AML-193 (cell line): ENCODE measurements around the gene WT1.
"Not testable (repeated sequence)": the region's sequence is repeated elsewhere in the genome, so short reads cannot be mapped to it uniquely, and the experiment has no call there.

Source experiments
- DNase-seq, 2 experiments: peaks; one replicate each; lab custom pipeline; 2025; lab: John Stamatoyannopoulos, UW

WT1 gene

DNA sequence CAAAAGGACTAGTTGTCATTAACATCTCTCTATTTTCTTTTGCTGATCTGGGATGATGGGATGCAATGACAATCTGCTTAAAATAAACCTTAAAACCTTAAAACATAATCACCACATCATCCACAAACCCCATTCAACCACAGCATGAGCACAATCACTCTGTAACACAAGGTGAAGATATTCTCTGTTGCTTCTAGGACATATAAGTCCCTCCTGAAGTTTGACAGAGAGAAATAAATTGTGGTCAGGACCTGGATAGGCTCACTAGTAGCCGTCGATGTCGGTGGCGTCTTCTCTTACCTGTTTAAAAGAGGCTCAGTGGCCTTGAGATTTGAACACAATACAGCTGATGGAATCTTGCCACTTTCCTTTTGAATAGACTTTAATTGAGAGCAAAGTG, 47.9 kb downstream of the WT1 start:
- no peak for DNase-seq

DNA sequence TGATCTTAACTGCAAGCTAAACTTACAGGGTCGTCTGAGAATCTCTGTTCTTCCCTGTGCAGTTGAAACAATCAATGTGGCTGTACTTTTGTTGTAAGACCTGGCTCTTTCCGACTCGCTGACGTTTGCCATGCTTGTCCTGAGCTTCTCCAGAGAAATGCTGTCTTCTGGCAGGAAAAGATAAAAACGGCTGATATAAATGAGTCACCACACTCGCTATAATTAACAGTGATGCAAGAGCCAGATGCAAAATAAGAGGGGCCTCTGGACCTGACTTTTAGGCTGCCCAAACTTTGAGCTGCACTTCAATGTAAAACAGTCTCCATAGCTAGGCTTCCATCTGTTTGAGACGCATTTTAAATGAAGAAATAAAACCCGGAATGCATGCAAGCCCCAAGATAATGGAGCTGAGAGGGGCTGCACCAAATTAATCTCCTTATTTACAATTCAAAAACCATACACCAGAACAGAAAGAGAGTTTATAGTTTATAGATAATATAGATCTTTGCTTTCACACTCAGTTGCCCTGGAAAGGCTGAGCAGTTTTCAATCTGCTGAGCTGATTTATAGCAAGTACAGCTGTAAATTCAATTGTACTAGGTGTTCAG, 48.5 kb downstream of the WT1 start:
- no peak for DNase-seq

DNA sequence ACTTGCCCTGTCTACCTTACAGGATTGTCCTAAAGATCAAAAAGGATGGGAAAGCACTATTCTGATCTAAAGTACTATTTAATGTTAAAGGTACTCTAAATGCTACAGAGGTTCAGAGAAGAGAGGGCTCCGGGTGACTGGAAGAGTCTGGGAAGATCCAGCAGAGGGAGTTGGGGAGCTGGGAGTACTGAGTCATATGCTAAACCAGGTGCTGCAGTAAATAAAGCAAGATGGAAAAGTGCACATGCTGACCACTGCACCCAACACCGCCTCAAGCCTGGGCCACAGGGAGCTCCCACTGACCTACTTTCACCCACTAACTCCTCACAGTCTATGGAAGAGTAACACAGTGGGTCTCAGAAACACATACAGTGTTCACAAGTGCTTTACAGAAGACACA, 49.3 kb downstream of the WT1 start:
- peak; percentile 32 to 34 for DNase-seq

DNA sequence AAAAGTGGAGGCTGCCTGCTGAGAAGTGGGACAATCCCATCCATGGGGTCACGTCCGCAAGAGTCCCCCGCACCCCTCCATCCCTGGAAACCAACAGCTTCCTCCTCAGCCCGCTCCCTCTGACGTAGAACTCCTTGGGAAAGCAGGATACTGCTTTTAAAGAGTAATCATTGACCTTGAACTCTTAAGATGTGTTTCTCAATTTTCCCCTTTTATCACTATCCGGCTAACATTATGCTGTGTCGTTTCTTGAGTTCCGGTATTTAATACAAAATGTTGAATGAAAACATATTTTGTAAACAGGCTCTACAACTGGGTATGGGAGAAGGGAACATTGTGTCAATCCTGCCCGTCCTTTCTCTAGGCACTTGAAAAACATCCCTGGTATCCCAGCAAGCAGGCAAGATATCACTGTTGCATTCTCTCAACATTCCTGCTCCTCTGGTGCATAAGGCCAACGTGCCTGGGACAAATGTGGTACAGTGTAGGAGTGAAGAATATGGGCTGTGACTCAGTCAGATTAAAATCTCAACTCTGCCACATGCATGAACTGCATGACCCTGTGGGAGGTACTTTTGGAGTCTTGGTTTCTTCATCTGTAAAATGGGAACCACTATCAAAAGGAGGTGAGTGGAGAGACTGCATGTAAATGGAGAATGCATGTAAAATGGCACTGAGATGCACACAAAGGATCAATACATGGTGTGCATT, 52.8 kb downstream of the WT1 start:
- no peak for DNase-seq

DNA sequence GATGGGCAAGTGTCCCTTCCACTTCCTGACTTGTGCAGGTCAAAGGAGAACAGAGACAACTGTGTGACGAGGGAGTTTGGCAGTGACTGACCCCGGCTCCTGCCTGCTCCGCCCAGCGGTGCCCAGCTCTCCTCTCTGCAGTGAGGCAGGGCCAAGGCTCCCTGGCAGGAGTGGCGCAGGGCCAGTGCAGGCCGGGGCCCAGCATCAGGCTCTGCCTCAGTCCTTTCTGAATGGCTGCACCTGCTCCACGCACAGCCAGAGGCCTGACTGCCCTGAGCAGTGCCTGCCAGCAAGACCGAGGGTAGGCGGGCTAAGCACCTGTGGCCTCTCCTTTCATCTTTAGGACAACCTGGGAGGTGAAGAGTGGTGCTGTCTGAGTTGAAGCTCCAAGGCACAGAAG, 54.2 kb downstream of the WT1 start:
- no peak for DNase-seq

DNA sequence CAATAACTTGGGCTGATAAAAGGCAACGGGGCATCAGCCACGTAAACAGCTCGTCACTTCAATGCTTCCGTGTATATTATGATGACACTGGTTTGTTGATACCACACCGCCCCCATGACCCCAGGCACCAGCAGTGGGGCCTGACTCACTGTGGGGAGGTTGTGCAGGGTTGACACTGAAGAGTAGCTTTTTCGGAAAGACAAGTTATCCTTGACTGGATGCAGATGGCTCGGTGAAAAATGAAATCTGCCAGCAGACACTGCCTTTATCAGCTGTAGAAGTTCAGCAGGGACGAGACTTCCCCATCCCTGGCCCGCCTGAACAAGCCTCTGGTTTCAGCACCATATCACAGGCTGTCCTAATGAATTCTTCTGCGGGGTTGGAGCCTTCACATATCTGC, 55.6 kb downstream of the WT1 start:
- DNase-seq: no peak

DNA sequence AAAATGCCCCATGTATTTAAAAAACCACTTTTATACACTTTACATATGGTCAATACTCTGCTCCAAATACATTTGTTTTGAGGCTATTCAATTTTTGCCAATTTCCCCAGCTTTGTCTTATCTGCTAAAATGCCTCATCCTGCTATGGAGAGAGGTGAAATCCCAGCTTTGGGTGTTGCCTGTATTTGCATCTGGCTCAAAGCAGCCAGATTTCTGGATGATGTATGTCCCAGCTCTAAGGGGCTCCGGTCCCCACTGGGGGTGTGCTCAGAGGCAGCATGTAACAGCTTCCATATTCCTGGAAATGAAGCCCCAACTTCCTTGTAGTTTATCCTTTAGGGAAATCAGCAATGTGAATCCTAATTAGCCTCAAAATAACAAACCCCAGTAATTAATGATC, 59.5 kb downstream of the WT1 start:
- no peak for DNase-seq

DNA sequence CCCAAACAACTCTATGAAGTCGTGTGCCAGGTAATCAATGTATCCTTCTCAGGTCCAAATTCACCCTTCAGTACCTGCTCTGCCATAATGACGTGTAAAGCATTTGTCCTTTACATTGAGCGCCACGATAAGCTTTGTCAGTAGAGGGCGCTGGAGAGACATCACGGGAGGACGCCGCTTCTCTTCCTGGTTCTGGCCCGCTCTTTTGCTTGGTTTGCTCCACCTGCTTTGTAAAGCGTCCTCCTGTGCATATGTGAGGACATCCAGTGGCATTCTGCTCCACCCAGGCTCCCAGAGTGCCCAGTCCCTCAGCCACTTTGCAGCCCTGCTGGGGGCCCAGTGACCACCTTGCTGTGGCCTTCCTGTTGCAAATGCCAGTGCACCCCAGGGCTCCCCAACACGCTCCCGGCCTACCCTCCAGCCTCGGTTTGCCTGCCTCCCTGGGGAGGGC, 61.1 kb downstream of the WT1 start:
- peak; percentile 61 to 64 for DNase-seq

DNA sequence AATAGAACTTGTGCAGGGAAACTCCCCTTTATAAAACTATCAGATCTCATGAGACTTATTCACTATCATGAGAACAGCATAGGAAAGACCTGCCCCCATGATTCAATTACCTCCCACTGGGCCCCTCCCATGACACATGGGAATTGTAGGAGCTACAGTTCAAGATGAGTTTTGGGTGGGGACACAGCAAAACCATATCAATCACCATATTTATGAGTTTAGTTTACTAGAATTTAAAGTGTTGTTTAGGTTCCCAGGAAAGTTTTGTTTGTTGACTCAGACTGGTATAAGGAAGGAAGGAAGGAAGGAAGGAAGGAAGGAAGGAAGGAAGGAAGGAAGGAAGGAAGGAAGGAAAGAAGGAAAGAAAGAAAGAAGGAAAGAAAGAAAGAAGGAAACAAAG, 65.4 kb downstream of the WT1 start:
- DNase-seq: not testable (repeated sequence)

DNA sequence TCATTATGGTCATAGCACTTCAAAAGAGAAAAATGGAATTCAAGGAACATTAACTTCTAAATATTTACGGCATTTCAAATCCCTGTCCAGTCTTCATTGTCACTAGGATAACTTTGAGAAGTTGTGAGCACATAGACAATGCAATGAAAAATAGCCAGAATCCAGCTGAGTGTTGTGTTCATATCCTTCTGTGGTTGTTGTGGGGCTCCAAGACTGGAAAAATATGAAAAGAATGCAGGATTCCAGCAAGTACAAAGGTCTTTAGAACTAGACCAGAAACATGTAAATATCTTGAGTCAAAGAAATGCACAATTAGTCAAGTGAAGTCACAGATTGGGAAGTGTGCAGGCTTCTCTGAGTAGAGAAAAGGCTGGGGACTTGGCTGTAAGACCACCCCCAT, 68.7 kb downstream of the WT1 start:
- no peak for DNase-seq

DNA sequence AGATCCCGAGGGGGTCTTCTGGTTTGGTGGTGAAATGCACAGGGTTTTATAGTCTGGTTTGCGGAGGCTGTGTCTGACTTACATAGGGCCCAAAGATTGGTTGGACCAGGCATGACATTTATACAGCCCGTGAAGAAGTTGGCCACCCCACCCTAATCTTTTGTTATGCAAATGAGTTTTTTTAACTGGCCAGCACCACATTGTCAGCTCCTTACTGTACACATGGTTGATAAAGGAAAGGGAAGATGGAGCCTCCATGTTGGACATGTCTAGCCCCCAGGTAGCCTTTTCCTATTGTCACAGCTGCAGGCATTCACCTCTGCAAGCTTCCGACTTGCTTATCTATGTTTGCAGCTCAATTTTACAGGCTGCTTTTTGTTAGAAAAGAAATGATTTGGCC, 70.1 kb downstream of the WT1 start:
- no peak for DNase-seq

DNA sequence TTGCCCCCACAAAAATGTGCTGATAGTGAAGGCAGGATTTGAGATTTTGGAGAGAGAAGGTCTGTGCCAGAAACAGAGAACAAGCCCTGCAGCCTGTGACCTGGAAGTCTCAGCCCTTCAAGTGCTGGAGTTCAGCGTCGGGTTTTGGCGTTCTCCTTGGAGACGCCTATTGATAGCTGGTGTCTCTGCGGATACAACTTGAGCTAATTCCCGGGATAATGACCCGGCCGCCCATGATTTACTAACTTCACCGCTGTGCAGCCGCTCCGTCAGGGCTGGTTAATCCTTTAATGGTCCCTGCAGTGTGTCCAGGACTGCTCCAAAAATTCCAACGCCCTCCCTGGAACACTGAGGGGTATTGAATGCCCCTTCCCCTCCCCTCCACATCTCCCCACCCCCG, 76.6 kb downstream of the WT1 start:
- DNase-seq: no peak

DNA sequence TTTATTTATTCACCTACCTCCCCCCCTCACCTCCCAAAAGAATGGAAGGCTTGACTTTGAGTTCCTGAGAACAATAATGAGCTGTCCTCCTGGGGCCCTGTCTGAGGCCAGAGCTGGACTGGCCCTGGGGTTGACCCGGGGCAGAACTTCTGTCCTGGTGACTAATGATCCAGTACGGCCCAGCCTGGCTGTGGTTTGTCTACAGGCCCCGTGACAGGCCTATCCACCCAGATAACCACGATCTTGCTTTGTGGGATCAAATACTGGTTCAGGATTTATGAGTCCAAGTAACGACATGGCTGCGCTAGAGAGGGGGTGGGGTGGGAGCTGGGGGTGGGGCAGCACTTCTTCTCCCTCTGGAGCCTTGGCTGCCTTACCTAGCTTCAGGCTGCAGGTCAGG, 81.5 kb downstream of the WT1 start:
- no peak for DNase-seq

DNA sequence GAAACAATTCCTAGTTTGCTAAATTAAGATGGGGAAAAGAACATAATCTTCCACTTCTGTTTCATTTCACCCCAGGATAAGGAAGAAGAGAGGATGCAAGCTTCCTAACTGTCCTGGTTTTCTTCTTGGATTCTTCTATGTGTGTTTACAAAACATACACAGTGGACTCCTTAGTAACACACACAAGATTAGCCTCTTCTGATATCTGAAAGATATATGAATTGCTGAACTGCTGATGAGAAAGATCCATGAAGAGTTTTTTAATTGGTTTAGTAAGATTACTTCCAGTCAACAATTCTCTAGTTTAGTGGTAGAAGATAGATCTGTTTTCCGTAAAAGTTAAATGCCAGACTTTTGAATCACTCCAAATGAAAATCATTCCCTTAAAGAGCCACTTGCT, 86.8 kb downstream of the WT1 start:
- no peak for DNase-seq

DNA sequence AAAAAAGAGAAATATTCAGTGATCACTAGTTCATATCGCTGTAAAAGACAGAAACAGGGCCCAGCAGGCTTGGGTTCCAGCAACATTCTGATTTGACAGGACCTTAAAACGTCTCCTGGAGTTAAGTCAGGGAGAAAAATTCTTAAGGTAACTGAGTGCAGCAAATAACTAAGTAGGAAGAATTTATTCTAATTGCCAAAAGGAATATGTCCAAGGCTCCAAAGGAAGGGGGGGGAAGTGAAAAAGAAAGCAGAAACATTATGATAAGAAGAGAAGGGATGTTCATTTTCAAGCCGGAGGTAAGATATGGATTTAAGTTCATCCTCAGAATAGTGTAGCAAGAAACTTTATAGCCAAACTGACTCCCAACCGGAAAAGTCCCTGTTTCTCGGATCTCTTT, 90.4 kb downstream of the WT1 start:
- DNase-seq: no peak

DNA sequence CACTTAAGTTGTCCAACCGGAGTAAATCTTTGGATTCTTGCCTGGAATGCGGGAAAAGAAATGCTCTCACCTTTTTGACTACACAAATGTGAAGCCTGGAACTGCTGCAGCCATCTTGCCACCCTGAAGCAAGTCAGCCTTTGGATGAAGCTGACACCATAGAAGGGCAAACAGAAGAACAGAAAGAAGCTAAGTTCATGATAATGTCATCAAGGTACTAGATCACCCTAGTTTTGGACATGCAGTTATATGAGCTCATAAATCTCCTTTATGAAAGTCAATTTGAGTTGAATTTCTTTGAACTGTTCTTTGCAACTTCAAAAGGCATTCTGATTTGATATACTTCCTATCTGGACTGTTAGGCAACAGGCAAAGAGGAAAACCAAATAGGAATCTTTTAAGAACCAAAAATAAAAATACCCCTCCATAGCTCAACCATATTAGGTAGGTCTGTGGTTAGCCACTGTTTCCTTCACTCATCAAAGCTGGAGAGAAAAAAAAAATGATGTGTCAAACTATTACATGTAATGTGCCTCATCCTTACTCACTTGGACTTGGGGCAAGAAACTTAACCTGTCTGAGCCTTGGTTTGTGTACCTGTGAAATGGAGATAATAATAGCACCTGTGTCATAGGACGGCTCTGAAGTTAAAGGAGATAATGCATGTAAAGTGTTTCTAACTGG, 91.9 kb downstream of the WT1 start:
- no peak for DNase-seq

DNA sequence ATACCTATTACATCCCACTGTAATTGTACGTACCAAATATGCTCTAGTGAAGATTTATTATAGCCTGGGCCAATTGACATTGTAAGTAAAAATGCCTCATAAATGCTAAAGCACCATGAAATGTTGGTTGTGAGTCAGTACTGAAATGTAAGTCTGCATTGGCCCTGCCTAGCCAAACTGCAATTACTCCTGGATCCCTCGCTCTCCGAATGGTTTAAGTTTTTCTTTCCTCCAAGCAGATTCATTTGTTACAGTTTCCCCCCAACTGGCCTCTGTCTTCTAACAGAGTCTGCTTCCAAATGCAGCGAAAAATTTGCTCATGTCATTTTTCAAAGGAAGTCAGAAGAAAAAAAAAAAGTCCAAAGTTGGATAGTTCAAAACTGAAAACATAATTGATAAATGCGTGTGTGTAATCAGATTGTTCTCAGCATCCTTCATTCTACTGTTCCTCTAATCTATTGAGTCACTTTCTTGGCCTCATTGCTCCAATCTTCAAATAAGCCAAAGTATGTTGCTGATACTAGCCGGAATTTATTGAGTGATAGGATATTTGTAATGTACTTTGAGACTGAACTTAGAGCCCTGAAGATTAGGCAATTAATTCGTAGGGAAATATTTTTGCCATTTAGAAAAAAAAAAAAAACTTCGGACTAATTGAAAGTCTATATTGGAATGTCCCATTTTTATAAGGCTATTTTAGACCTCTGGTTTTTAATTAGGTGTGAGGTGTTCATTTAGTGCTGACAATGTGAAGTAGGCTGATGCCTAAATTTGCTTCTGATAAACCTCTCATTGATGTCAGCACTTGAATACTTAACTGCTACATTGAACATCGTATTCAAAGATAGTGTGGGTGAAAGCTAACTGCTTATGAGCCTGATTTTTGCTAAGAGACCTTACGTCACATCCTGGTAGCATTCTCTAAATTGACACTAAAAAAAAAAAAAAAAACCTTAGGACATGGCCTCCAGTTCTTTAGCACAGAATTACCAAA, 93.4 kb downstream of the WT1 start:
- no peak for DNase-seq

DNA sequence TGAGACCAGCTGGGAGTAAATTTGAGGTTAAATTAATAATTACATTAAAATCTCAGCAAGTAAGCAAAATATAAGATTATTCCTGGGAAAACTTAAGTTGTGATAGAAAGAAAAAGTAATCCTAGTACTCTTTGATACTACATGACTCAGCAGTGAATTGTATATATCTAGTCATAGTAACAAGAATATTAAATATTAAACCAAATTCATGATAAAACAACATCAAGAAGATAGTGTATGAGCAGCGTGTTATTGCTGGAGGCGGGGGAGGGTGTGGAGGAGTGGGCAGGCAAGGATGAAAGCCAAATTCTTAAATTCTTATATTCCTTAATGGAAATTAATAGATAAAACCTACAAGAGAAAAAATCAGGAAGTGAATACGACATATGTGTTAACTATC, 95.2 kb downstream of the WT1 start:
- DNase-seq: no peak
